ENCODE results near the gene CEMIP2. TPM values are rescaled to one million over a fixed set of nuclear protein-coding genes. Genes with fewer than 3 reads are reported as not detected.
A peak's percentile ranks its signal among the peaks of the same experiment; 100 is the strongest.

Gene CEMIP2
- total and polyA plus RNA-seq, 4 donors = 37.3 to 150 (median 89.9) TPM

- Histone ChIP-seq H3K4me1 (ENCODE audit: control insufficient read depth in 5 of 5, insufficient read depth in 5 of 5, low read length in 5 of 5) (peaks cover 0 to 15% (median 8%) of the 10 kb centered on the region in 5 donors), H3K36me3 (ENCODE audit: control insufficient read depth in 4 of 4, insufficient read depth in 4 of 4, low read length in 4 of 4) (peaks cover 8 to 19% (median 15%) of the 10 kb centered on the region in 4 donors), H3K4me3 (no peak overlapping the region), H3K9me3 (ENCODE audit: control insufficient read depth in 4 of 4, insufficient read depth in 3 of 4, low read length in 3 of 4) (no peaks in the 10 kb centered on the region), H3K9ac (ENCODE audit: insufficient read depth in 1 of 2, low read length in 2 of 2) (no peak overlapping the region), H3K27ac (ENCODE audit: low read depth in 1 of 2, low read length in 1 of 2) (no peak overlapping the region), H3K27me3 (ENCODE audit: control insufficient read depth in 3 of 3, insufficient read depth in 3 of 3, low read length in 2 of 3) (no peaks in the 10 kb centered on the region)
- no peak for TF ChIP-seq CTCF (IDR thresholded peaks at IDR 0.05; ENCODE audit: control extremely low read depth, extremely low read depth)
- WGBS, 2 donors = 95 to 96% methylated on average over 6 of the region's 6 CpGs
- no peak for DNase-seq
- ATAC-seq (ENCODE audit: insufficient read depth, low FRiP score) = no peak
These were observed 22.1 kb downstream of the CEMIP2 start for GRCh38 chr9:71746023-71746757.

- Histone ChIP-seq H3K27ac (ENCODE audit: low read depth in 1 of 2, low read length in 1 of 2) (peak overlapping the region in 1 of 2 donors; percentile 4), H3K9ac (ENCODE audit: insufficient read depth in 1 of 2, low read length in 2 of 2) (no peak overlapping the region), H3K4me3 (no peak overlapping the region), H3K9me3 (ENCODE audit: control insufficient read depth in 4 of 4, insufficient read depth in 3 of 4, low read length in 3 of 4) (no peaks in the 10 kb centered on the region), H3K4me1 (ENCODE audit: control insufficient read depth in 5 of 5, insufficient read depth in 5 of 5, low read length in 5 of 5) (peaks cover 0 to 15% (median 5%) of the 10 kb centered on the region in 5 donors), H3K27me3 (ENCODE audit: control insufficient read depth in 3 of 3, insufficient read depth in 3 of 3, low read length in 2 of 3) (no peaks in the 10 kb centered on the region), H3K36me3 (ENCODE audit: control insufficient read depth in 4 of 4, insufficient read depth in 4 of 4, low read length in 4 of 4) (peaks cover 8 to 18% (median 14%) of the 10 kb centered on the region in 4 donors)
- 97 to 98% methylated on average over 16 of the region's 16 CpGs for WGBS, 2 donors
- no peak for ATAC-seq (ENCODE audit: insufficient read depth, low FRiP score)
- DNase-seq = no peak
- TF ChIP-seq CTCF (IDR thresholded peaks at IDR 0.05; ENCODE audit: control extremely low read depth, extremely low read depth) = no peak
These were observed 23.4 kb downstream of the CEMIP2 start for GRCh38 chr9:71744754-71745521.

GRCh38 chr9:71743882-71744281 lies 24.4 kb downstream of the CEMIP2 start:
- Histone ChIP-seq H3K36me3 (ENCODE audit: control insufficient read depth in 4 of 4, insufficient read depth in 4 of 4, low read length in 4 of 4) (peaks cover 12 to 21% (median 13%) of the 10 kb centered on the region in 4 donors), H3K27me3 (ENCODE audit: control insufficient read depth in 3 of 3, insufficient read depth in 3 of 3, low read length in 2 of 3) (no peaks in the 10 kb centered on the region), H3K27ac (ENCODE audit: low read depth in 1 of 2, low read length in 1 of 2) (no peak overlapping the region), H3K9ac (ENCODE audit: insufficient read depth in 1 of 2, low read length in 2 of 2) (no peak overlapping the region), H3K4me3 (no peak overlapping the region), H3K9me3 (ENCODE audit: control insufficient read depth in 4 of 4, insufficient read depth in 3 of 4, low read length in 3 of 4) (no peaks in the 10 kb centered on the region), H3K4me1 (ENCODE audit: control insufficient read depth in 5 of 5, insufficient read depth in 5 of 5, low read length in 5 of 5) (peaks cover 0 to 15% (median 6%) of the 10 kb centered on the region in 5 donors)
- WGBS, 2 donors = 60 to 80% methylated on average over 5 of the region's 5 CpGs
- DNase-seq = no peak
- TF ChIP-seq CTCF (IDR thresholded peaks at IDR 0.05; ENCODE audit: control extremely low read depth, extremely low read depth) = no peak
- no peak for ATAC-seq (ENCODE audit: insufficient read depth, low FRiP score)
